CD14-positive monocyte (primary cell): ENCODE results near the gene DGKI. TPM values are rescaled to one million over a fixed set of nuclear protein-coding genes. Genes with fewer than 3 reads are reported as not detected.

Experiments used
- DNase-seq, 3 donors: peaks; one replicate each; pipeline ENCODE4 v3.0.0-alpha.2; 2011 to 2022
- H2AFZ ChIP-seq: 2 replicates; pipeline ENCODE4 v1.6.0; 2012; ENCODE audit warnings: mild to moderate bottlenecking, low read depth, low read length, inconsistent platforms; ENCODE audit not compliant: insufficient read depth, poor library complexity, severe bottlenecking
- H3K27ac ChIP-seq, 2 donors: 1 replicate in 1 of 2; 2 replicates in 1 of 2; pipeline ENCODE4 v1.5.1; 2012 to 2013; ENCODE audit warnings: low read length in 2 of 2, control low read depth in 1 of 2, inconsistent platforms in 1 of 2, low read depth in 1 of 2, mild to moderate bottlenecking in 1 of 2
- H3K27me3 ChIP-seq, 2 donors: one replicate each; pipeline versions ENCODE4 v1.6.0 to v1.6.1; 2011 to 2013; ENCODE audit warnings: low read length in 2 of 2; ENCODE audit not compliant: control insufficient read depth in 2 of 2, insufficient read depth in 2 of 2
- H3K36me3 ChIP-seq, 2 donors: replicated peaks in 1 of 2; 1 replicate in 1 of 2; 2 replicates in 1 of 2; pipeline versions ENCODE4 v1.5.1 to v1.6.1; 2012 to 2013; ENCODE audit warnings: low read length in 2 of 2, control low read depth in 1 of 2, inconsistent platforms in 1 of 2, mild to moderate bottlenecking in 1 of 2; ENCODE audit not compliant: insufficient read depth in 2 of 2, control insufficient read depth in 1 of 2
- H3K4me1 ChIP-seq, 2 donors: 1 replicate in 1 of 2; 2 replicates in 1 of 2; pipeline versions ENCODE4 v1.5.1 to v1.6.1; 2012 to 2013; ENCODE audit warnings: low read length in 2 of 2, control low read depth in 1 of 2, inconsistent platforms in 1 of 2, mild to moderate bottlenecking in 1 of 2, moderate library complexity in 1 of 2; ENCODE audit not compliant: insufficient read depth in 2 of 2, control insufficient read depth in 1 of 2
- H3K4me2 ChIP-seq: replicated peaks from 2 replicates; pipeline ENCODE3; 2012; ENCODE audit warnings: low read length, moderate library complexity, mild to moderate bottlenecking; ENCODE audit not compliant: poor library complexity, severe bottlenecking; ENCODE audit errors: extremely low read depth
- H3K4me3 ChIP-seq, 3 experiments: fragments of 200-600 bp in 1 of 3; sonication (generic) in 1 of 3; replicated peaks in 1 of 3; 1 replicate in 2 of 3; 2 replicates in 1 of 3; pipeline ENCODE4 v1.5.1; 2011 to 2013; ENCODE audit warnings: low read length in 3 of 3, mild to moderate bottlenecking in 3 of 3, control low read depth in 2 of 3, low read depth in 2 of 3, inconsistent platforms in 1 of 3, moderate library complexity in 1 of 3
- H3K79me2 ChIP-seq: 2 replicates; pipeline ENCODE4 v1.6.0; 2012; ENCODE audit warnings: mild to moderate bottlenecking, control low read depth, inconsistent platforms, low read length, moderate library complexity; ENCODE audit not compliant: insufficient read depth
- H3K9ac ChIP-seq: 2 replicates; pipeline ENCODE4 v1.6.0; 2017; ENCODE audit warnings: low read length, mild to moderate bottlenecking; ENCODE audit not compliant: insufficient read depth, poor library complexity, severe bottlenecking
- H3K9me3 ChIP-seq, 2 donors: replicated peaks in 1 of 2; 1 replicate in 1 of 2; 2 replicates in 1 of 2; pipeline versions ENCODE4 v1.5.1 to v1.6.1; 2012 to 2013; ENCODE audit warnings: low read length in 2 of 2, control low read depth in 1 of 2; ENCODE audit not compliant: control insufficient read depth in 1 of 2, insufficient read depth in 1 of 2
- H4K20me1 ChIP-seq: 2 replicates; pipeline ENCODE4 v1.6.0; 2012; ENCODE audit warnings: mild to moderate bottlenecking, low read length, control low read depth, moderate library complexity; ENCODE audit not compliant: insufficient read depth
- H3K27ac Mint-ChIP-seq, 7 donors: one replicate each; pipeline ENCODE4 v1.8.0; 2020; ENCODE audit warnings: mild to moderate bottlenecking in 7 of 7, mixed read lengths in 7 of 7, moderate library complexity in 6 of 7, inconsistent platforms in 2 of 7
- H3K27me3 Mint-ChIP-seq, 3 donors: one replicate each; pipeline ENCODE4 v1.8.0; 2021 to 2022; ENCODE audit warnings: low read depth in 3 of 3, mild to moderate bottlenecking in 3 of 3, mixed read lengths in 3 of 3, moderate library complexity in 3 of 3, inconsistent platforms in 1 of 3
- H3K36me3 Mint-ChIP-seq, 2 donors: one replicate each; pipeline ENCODE4 v1.8.0; 2020; ENCODE audit warnings: mixed read lengths in 2 of 2, inconsistent platforms in 1 of 2, mild to moderate bottlenecking in 1 of 2
- H3K4me1 Mint-ChIP-seq: one replicate; pipeline ENCODE4 v1.8.0; 2020; ENCODE audit warnings: mild to moderate bottlenecking, mixed read lengths
- H3K4me3 Mint-ChIP-seq, 2 donors: one replicate each; pipeline ENCODE4 v1.8.0; 2020; ENCODE audit warnings: mild to moderate bottlenecking in 2 of 2, mixed read lengths in 2 of 2, moderate library complexity in 1 of 2
- H3K9me3 Mint-ChIP-seq, 7 donors: one replicate each; pipeline ENCODE4 v1.8.0; 2020 to 2022; ENCODE audit warnings: mixed read lengths in 7 of 7, mild to moderate bottlenecking in 6 of 7, moderate library complexity in 6 of 7, inconsistent platforms in 2 of 7
- CTCF ChIP-seq: fragments of 200-600 bp; IDR thresholded peaks from one replicate; pipeline ENCODE4 v1.8.0; 2022; ENCODE audit warnings: antibody characterized with exemption, mild to moderate bottlenecking
- WGBS: methylation state at CpG from one replicate; pipeline ENCODE4 v1.1.5; 2013; ENCODE audit warnings: missing lambda C conversion rate; ENCODE audit not compliant: insufficient coverage; 5-methylcytosine and 5-hydroxymethylcytosine counted together
- intact Hi-C, 2 donors: fragments of 100-400 bp; cut with micrococcal nuclease; formaldehyde crosslinking; loops; one replicate each; pipeline versions ENCODE4 v1.15.0 to v1.15.1; 2023
- polyA plus RNA-seq, 3 donors: library from polyadenylated mRNA; depleted of rRNA in 1 of 3; unstranded in 2 of 3; stranded (reverse) in 1 of 3; fragments of 300-500 nt in 2 of 3; fragments of >200 nt in 1 of 3; fragmentation: Illumina TruSeq in 2 of 3; gene quantifications; 1 replicate in 2 of 3; 2 replicates in 1 of 3; pipeline ENCODE4 v1.2.3, GENCODE V29; 2012 to 2021

The DGKI gene
- polyA plus RNA-seq, 3 donors: not detected

DNA sequence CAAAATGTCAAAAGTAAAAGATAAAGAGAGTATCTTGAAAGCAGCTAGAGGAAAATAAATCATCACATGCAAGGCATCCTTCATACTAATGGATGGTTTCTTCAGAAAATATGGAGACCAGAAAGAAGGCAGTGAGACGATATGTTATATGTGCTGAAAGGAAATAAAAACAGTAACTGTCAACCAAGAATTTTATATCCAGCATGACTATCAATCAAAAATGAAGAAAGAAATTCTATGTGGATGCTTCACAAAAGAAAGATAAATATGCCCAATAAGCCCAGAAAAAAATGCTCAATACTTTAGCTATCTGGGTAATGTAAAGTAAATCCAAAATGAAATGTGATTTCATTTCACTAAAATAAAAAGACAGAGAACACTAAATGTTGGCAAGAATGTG, 142.1 kb downstream of the DGKI start:
- Histone ChIP-seq H3K4me3 (no peak overlapping the region), H3K9ac (no peak overlapping the region), H3K27me3 (no peaks in the 10 kb centered on the region), H4K20me1 (no peaks in the 10 kb centered on the region), H3K9me3 (peaks cover 9 to 12% of the 10 kb centered on the region in 2 donors), H3K4me2 (no peak overlapping the region), H3K36me3 (no peaks in the 10 kb centered on the region), H3K4me1 (no peaks in the 10 kb centered on the region), H2AFZ (no peak overlapping the region), H3K27ac (no peak overlapping the region), H3K79me2 (no peaks in the 10 kb centered on the region)
- H3K36me3 Mint-ChIP-seq: no peaks in the 10 kb centered on the region
- no peak for DNase-seq
- no peak overlapping the region for H3K27ac Mint-ChIP-seq
- intact Hi-C loops: no loop called here
- no peak for TF ChIP-seq CTCF
- H3K9me3 Mint-ChIP-seq: peaks cover 7 to 20% (median 13%) of the 10 kb centered on the region in 7 donors
- H3K4me3 Mint-ChIP-seq: no peak overlapping the region
- WGBS: no CpG with 5 or more reads among the region's 1 CpG
- peaks cover 0 to 2% (median 0%) of the 10 kb centered on the region in 3 donors for H3K27me3 Mint-ChIP-seq
- H3K4me1 Mint-ChIP-seq: no peaks in the 10 kb centered on the region

GRCh38 chr7:137703291-137704010, 143.3 kb downstream of the DGKI start:
- Histone ChIP-seq H4K20me1 (no peaks in the 10 kb centered on the region), H3K36me3 (no peaks in the 10 kb centered on the region), H3K9me3 (peaks cover 9 to 12% of the 10 kb centered on the region in 2 donors), H3K4me2 (no peak overlapping the region), H3K9ac (no peak overlapping the region), H3K27me3 (no peaks in the 10 kb centered on the region), H3K79me2 (no peaks in the 10 kb centered on the region), H3K4me3 (no peak overlapping the region), H3K4me1 (no peaks in the 10 kb centered on the region), H3K27ac (no peak overlapping the region), H2AFZ (no peak overlapping the region)
- Mint-ChIP-seq H3K9me3 (peaks cover 7 to 20% (median 12%) of the 10 kb centered on the region in 7 donors), H3K27me3 (no peaks in the 10 kb centered on the region), H3K36me3 (no peaks in the 10 kb centered on the region), H3K4me3 (no peak overlapping the region), H3K27ac (no peak overlapping the region), H3K4me1 (no peaks in the 10 kb centered on the region)
- 100% methylated on average over 1 of the region's 3 CpGs for WGBS
- no peak for TF ChIP-seq CTCF
- DNase-seq: no peak
- intact Hi-C loops: no loop called here
